NCI-H82 (cell line): ENCODE data around the gene SLC7A9.
A peak's percentile ranks its signal among the peaks of the same experiment; 100 is the strongest.

Experiments
- DNase-seq: peaks from one replicate; lab custom pipeline; 2025; lab: John Stamatoyannopoulos, UW

Gene SLC7A9

GRCh38 chr19:32824916-32825608 is 44.5 kb downstream of the SLC7A9 start:
- DNase-seq, result no peak

- DNase-seq, result peak; percentile 14
Measured at GRCh38 chr19:32824191-32824751, 45.3 kb downstream of the SLC7A9 start.

GRCh38 chr19:32823747-32824102 is 45.8 kb downstream of the SLC7A9 start:
- DNase-seq, result no peak

- DNase-seq, result no peak
Measured at GRCh38 chr19:32822916-32823746, 46.4 kb downstream of the SLC7A9 start.

- DNase-seq, result no peak
Measured at GRCh38 chr19:32819419-32820400, 49.9 kb downstream of the SLC7A9 start.

- no peak for DNase-seq
Measured at GRCh38 chr19:32818536-32818935, 51.0 kb downstream of the SLC7A9 start.

- DNase-seq, result no peak
Measured at GRCh38 chr19:32817569-32818476, 51.7 kb downstream of the SLC7A9 start.

GRCh38 chr19:32816555-32817099 is 52.9 kb downstream of the SLC7A9 start:
- no peak for DNase-seq

GRCh38 chr19:32814624-32815023 is 54.9 kb downstream of the SLC7A9 start:
- DNase-seq, result no peak

- DNase-seq, result peak; percentile 12
Measured at GRCh38 chr19:32813862-32814425, 55.6 kb downstream of the SLC7A9 start.

- no peak for DNase-seq
Measured at GRCh38 chr19:32812571-32812970, 57.0 kb downstream of the SLC7A9 start.

GRCh38 chr19:32812036-32812435 is 57.5 kb downstream of the SLC7A9 start:
- DNase-seq, result no peak

GRCh38 chr19:32811151-32811550 is 58.4 kb downstream of the SLC7A9 start:
- DNase-seq, result no peak

- DNase-seq, result no peak
Measured at GRCh38 chr19:32810452-32810851, 59.1 kb downstream of the SLC7A9 start.

- no peak for DNase-seq
Measured at GRCh38 chr19:32809754-32810153, 59.8 kb downstream of the SLC7A9 start.

GRCh38 chr19:32809254-32809653 is 60.3 kb downstream of the SLC7A9 start:
- DNase-seq, result no peak

- no peak for DNase-seq
Measured at GRCh38 chr19:32808236-32808635, 61.3 kb downstream of the SLC7A9 start.

- no peak for DNase-seq
Measured at GRCh38 chr19:32802840-32803239, 66.7 kb downstream of the SLC7A9 start.

- DNase-seq, result no peak
Measured at GRCh38 chr19:32800754-32801153, 68.8 kb downstream of the SLC7A9 start.

- no peak for DNase-seq
Measured at GRCh38 chr19:32800191-32800590, 69.4 kb downstream of the SLC7A9 start.
